Stimulated activated effector memory CD8-positive, alpha-beta T cell treated with anti-CD3 and anti-CD28 coated beads, Interleukin-12 subunit alpha, Interleukin-12 subunit beta, amount 100 ng/mL, for 72 hours (primary cell): ENCODE data around the gene DCDC1.

Source experiments
- ATAC-seq: fragments of 150-1000 bp; cut with Tn5 transposase; 2 replicates; pipeline ENCODE4 v1.10.0; 2021
- DNase-seq, 2 donors: peaks; one replicate each; pipeline ENCODE4 v3.0.0; 2021 to 2022; ENCODE audit warnings: low spot score in 2 of 2
- H3K27ac Mint-ChIP-seq: one replicate; pipeline ENCODE4 v1.8.0; 2022; ENCODE audit warnings: mild to moderate bottlenecking, mixed read lengths
- H3K36me3 Mint-ChIP-seq: one replicate; pipeline ENCODE4 v1.8.0; 2022; ENCODE audit warnings: mild to moderate bottlenecking, mixed read lengths
- H3K4me1 Mint-ChIP-seq: one replicate; pipeline ENCODE4 v1.8.0; 2022; ENCODE audit warnings: mixed read lengths
- H3K4me3 Mint-ChIP-seq: one replicate; pipeline ENCODE4 v1.8.0; 2022; ENCODE audit warnings: mild to moderate bottlenecking, mixed read lengths
- H3K9me3 Mint-ChIP-seq: one replicate; pipeline ENCODE4 v1.8.0; 2022; ENCODE audit warnings: mixed read lengths

DCDC1 gene

GRCh38 chr11:31030138-31030792 is 339.3 kb downstream of the DCDC1 start:
- peaks cover 3% of the 10 kb centered on the region for H3K9me3 Mint-ChIP-seq
- no peak overlapping the region for H3K27ac Mint-ChIP-seq
- no peaks in the 10 kb centered on the region for H3K4me1 Mint-ChIP-seq
- no peak overlapping the region for H3K4me3 Mint-ChIP-seq
- DNase-seq = no peak
- no peak for ATAC-seq
- no peaks in the 10 kb centered on the region for H3K36me3 Mint-ChIP-seq

- H3K27ac Mint-ChIP-seq = no peak overlapping the region
- no peaks in the 10 kb centered on the region for H3K4me1 Mint-ChIP-seq
- peaks cover 3% of the 10 kb centered on the region for H3K9me3 Mint-ChIP-seq
- DNase-seq (no peak), ATAC-seq (no peak)
- no peak overlapping the region for H3K4me3 Mint-ChIP-seq
- no peaks in the 10 kb centered on the region for H3K36me3 Mint-ChIP-seq
These were observed 343.2 kb downstream of the DCDC1 start for GRCh38 chr11:31026315-31026714.

GRCh38 chr11:31022080-31022479 is 347.5 kb downstream of the DCDC1 start:
- DNase-seq (no peak), ATAC-seq (no peak)
- H3K9me3 Mint-ChIP-seq = peaks cover 2% of the 10 kb centered on the region
- no peak overlapping the region for H3K27ac Mint-ChIP-seq
- H3K4me1 Mint-ChIP-seq = no peaks in the 10 kb centered on the region
- no peak overlapping the region for H3K4me3 Mint-ChIP-seq
- no peaks in the 10 kb centered on the region for H3K36me3 Mint-ChIP-seq

DNA sequence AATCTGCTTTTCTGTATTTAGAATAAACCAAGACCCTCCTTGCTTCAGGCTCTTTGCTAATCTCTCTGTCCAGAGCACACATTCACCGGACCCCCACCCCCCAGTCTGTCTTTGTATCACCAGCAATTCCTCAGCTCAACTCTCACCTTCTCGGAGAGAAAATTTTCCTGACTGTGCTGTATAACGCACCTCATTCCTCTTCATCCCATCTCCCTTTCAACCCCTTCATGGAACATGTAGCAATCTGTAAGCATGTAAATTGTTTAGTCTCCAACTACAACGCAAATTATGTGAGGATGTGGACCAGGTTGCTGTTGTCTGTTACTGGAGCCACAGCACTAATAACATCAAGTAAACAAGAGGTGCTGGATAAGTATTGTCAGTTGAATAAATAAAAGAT is 349.8 kb downstream of the DCDC1 start:
- Mint-ChIP-seq H3K4me3 (no peak overlapping the region), H3K9me3 (peaks cover 2% of the 10 kb centered on the region), H3K27ac (no peak overlapping the region), H3K4me1 (no peaks in the 10 kb centered on the region), H3K36me3 (no peaks in the 10 kb centered on the region)
- DNase-seq = no peak
- no peak for ATAC-seq

GRCh38 chr11:31005202-31005601 is 364.3 kb downstream of the DCDC1 start:
- Mint-ChIP-seq H3K9me3 (peaks cover 7% of the 10 kb centered on the region), H3K4me1 (no peaks in the 10 kb centered on the region), H3K36me3 (no peaks in the 10 kb centered on the region), H3K4me3 (no peak overlapping the region), H3K27ac (no peak overlapping the region)
- ATAC-seq (no peak), DNase-seq (no peak)

DNA sequence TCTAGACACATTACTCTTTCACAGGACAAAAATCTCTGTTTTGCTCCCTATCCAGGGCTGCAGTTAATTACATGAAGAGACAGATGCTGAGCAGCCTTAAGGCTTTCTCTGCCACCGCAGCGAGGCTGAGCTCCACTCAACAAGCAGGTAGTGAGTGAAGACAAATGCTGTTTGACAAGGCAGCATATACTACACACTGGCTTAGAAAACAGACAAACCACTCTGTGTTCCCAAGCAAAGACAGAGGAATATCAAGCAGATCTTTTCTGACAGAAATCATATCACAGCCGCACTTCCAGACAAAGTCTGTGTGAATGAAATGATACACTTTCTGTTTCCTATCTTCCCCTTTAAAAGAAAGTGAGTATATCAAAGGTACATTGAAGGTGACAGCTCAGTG is 368.1 kb downstream of the DCDC1 start:
- no peak for ATAC-seq
- no peak for DNase-seq
- H3K4me3 Mint-ChIP-seq = no peak overlapping the region
- H3K36me3 Mint-ChIP-seq = no peaks in the 10 kb centered on the region
- H3K4me1 Mint-ChIP-seq = no peaks in the 10 kb centered on the region
- peaks cover 7% of the 10 kb centered on the region for H3K9me3 Mint-ChIP-seq
- H3K27ac Mint-ChIP-seq = no peak overlapping the region

- Mint-ChIP-seq H3K27ac (no peak overlapping the region), H3K4me3 (no peak overlapping the region)
- no peak for DNase-seq
These were observed 369.2 kb downstream of the DCDC1 start for GRCh38 chr11:31000381-31000780.

GRCh38 chr11:30992513-30992849 is 377.1 kb downstream of the DCDC1 start:
- Mint-ChIP-seq H3K36me3 (no peaks in the 10 kb centered on the region), H3K27ac (no peak overlapping the region), H3K4me1 (no peaks in the 10 kb centered on the region), H3K4me3 (no peak overlapping the region), H3K9me3 (peaks cover 5% of the 10 kb centered on the region)
- no peak for DNase-seq
- ATAC-seq = no peak

More at GRCh38 chr11:31000381-31000780, 369.2 kb downstream of the DCDC1 start:
- Mint-ChIP-seq H3K4me1 (no peaks in the 10 kb centered on the region), H3K36me3 (no peaks in the 10 kb centered on the region), H3K9me3 (peaks cover 4% of the 10 kb centered on the region)
- no peak for ATAC-seq

DNA sequence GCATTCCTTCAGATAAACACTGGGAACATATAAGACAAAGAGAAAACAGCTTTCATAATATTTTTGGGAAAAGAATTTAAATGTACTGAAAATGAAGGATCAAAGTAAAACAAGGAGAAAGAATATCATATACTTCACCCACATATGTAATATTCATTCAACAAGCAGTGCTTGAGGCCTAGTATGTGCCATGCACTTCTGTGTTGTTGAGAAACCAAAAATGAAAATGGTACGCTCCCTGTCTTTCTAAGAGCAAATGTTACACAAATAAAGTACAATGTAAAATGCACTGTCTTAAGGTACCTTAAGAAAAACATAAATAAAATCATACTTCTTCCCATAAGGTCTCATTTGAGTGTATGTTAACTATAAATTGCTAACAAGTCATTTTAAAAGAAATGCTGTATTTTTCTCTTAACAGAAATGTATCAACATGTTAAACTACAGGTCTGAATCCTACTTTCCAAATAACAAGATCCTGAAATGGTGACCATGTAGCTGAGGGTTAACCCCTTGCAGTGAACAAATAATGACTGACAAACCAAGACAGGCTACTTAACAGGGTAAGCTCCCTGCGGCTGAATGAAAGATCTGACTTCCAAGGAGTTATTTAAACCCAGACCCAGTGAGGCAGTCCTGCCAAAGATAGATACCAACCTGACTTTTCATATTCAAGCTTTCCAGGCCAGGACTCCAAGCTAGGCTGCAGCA is 377.6 kb downstream of the DCDC1 start:
- H3K4me3 Mint-ChIP-seq = no peak overlapping the region
- ATAC-seq (no peak), DNase-seq (no peak)
- H3K36me3 Mint-ChIP-seq = no peaks in the 10 kb centered on the region
- peaks cover 5% of the 10 kb centered on the region for H3K9me3 Mint-ChIP-seq
- no peaks in the 10 kb centered on the region for H3K4me1 Mint-ChIP-seq
- H3K27ac Mint-ChIP-seq = no peak overlapping the region

- DNase-seq (no peak), ATAC-seq (no peak)
- H3K4me3 Mint-ChIP-seq = no peak overlapping the region
- H3K36me3 Mint-ChIP-seq = no peaks in the 10 kb centered on the region
- H3K27ac Mint-ChIP-seq = no peak overlapping the region
- H3K9me3 Mint-ChIP-seq = peaks cover 5% of the 10 kb centered on the region
- no peaks in the 10 kb centered on the region for H3K4me1 Mint-ChIP-seq
These were observed 378.2 kb downstream of the DCDC1 start for GRCh38 chr11:30991376-30991775.

GRCh38 chr11:30990625-30991296 is 378.8 kb downstream of the DCDC1 start:
- DNase-seq (no peak), ATAC-seq (no peak)
- H3K36me3 Mint-ChIP-seq = no peaks in the 10 kb centered on the region

DNA sequence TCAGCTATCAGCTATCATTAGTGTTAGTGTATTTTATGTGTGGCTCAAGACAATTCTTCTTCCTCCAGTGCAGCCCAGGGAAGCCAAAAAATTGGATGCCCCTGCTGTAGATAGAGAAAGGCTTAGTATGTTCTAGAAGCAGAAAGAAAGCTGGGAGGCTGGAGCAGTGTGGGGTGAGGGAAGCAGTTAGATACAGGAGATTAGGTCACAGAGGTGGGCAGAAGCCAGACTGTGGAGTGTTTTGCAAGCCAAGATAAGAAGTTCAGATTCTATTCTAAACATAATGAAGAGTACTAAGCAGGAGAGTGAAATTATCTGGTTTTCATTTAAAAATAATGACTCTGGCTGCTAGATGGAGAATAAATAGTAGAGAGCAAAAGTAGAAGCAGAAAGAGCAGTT is 381.7 kb downstream of the DCDC1 start:
- no peaks in the 10 kb centered on the region for H3K4me1 Mint-ChIP-seq
- H3K27ac Mint-ChIP-seq = no peak overlapping the region
- H3K4me3 Mint-ChIP-seq = no peak overlapping the region
- ATAC-seq (no peak), DNase-seq (no peak)
- peaks cover 5% of the 10 kb centered on the region for H3K9me3 Mint-ChIP-seq
- H3K36me3 Mint-ChIP-seq = no peaks in the 10 kb centered on the region

More at GRCh38 chr11:30990625-30991296, 378.8 kb downstream of the DCDC1 start:
- H3K27ac Mint-ChIP-seq = no peak overlapping the region
- H3K4me1 Mint-ChIP-seq = no peaks in the 10 kb centered on the region
- H3K9me3 Mint-ChIP-seq = peaks cover 5% of the 10 kb centered on the region
- no peak overlapping the region for H3K4me3 Mint-ChIP-seq

GRCh38 chr11:30985536-30985935 is 384.0 kb downstream of the DCDC1 start:
- Mint-ChIP-seq H3K4me1 (no peaks in the 10 kb centered on the region), H3K4me3 (no peak overlapping the region), H3K9me3 (peaks cover 5% of the 10 kb centered on the region), H3K36me3 (no peaks in the 10 kb centered on the region), H3K27ac (no peak overlapping the region)
- DNase-seq (no peak), ATAC-seq (no peak)

DNA sequence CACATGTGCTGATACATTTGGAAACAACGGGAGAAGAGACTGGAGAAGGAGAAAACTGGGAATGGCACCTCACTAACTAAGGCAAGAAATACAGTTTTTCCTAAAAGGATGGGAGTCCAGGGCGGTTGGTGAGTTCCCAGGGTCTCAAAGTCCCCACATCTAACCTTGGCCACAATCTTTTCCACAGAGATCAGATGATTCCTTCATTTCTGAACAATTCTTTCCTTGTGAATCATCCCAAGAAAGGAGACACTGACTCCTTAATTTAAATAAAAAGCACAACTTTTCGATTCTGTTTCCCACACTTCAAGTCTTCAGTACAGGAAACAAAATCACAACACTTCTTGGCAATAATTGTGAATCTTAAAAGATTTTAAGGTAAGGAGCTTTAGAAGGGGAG is 384.7 kb downstream of the DCDC1 start:
- peaks cover 6% of the 10 kb centered on the region for H3K9me3 Mint-ChIP-seq
- DNase-seq = no peak
- no peak overlapping the region for H3K27ac Mint-ChIP-seq
- H3K4me1 Mint-ChIP-seq = no peaks in the 10 kb centered on the region
- no peaks in the 10 kb centered on the region for H3K36me3 Mint-ChIP-seq
- no peak overlapping the region for H3K4me3 Mint-ChIP-seq
- ATAC-seq = no peak

- Mint-ChIP-seq H3K9me3 (peaks cover 6% of the 10 kb centered on the region), H3K4me3 (no peak overlapping the region), H3K27ac (no peak overlapping the region), H3K4me1 (no peaks in the 10 kb centered on the region), H3K36me3 (no peaks in the 10 kb centered on the region)
- ATAC-seq (no peak), DNase-seq (no peak)
These were observed 385.1 kb downstream of the DCDC1 start for GRCh38 chr11:30984442-30984816.
